Neural progenitor cell (in vitro differentiated cells): ENCODE data around the gene NIFK.

ENCODE experiments used
- EZH2 ChIP-seq: fragments of 200-600 bp; sonication (generic); IDR thresholded peaks from 2 replicates; pipeline ENCODE4 v1.6.1; 2017; ENCODE audit warnings: antibody characterized with exemption, mild to moderate bottlenecking, moderate library complexity
- EZH2phosphoT487 ChIP-seq: fragments of 200-600 bp; sonication (generic); IDR thresholded peaks from 2 replicates; pipeline ENCODE4 v1.6.1; 2017; ENCODE audit warnings: antibody characterized with exemption
- TF ChIP-seq, protein P1 (sequence below): fragments of 200-600 bp; sonication (generic); IDR thresholded peaks from 2 replicates; pipeline ENCODE4 v1.5.1; 2017; ENCODE audit warnings: antibody characterized with exemption, mild to moderate bottlenecking

DNA sequence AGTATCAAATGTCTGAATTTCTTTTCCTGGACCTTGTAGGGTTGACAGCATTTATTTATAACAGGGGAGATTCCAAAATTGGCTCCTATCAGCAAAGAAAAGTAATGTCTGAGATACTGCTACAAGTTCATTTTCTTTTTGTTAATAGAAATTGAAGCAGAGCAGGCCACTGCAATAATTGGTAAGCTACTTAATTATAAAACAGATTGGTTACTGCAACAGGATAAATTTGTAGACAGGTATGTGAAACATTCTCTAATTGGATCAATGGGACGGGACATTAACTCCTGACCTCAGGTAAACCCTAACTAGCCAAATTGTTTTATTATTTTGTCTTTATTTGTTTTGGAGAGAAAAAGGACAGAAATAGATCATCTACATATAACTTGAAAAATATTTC, 20.5 kb downstream of the NIFK start:
- TF ChIP-seq, protein P1, sequence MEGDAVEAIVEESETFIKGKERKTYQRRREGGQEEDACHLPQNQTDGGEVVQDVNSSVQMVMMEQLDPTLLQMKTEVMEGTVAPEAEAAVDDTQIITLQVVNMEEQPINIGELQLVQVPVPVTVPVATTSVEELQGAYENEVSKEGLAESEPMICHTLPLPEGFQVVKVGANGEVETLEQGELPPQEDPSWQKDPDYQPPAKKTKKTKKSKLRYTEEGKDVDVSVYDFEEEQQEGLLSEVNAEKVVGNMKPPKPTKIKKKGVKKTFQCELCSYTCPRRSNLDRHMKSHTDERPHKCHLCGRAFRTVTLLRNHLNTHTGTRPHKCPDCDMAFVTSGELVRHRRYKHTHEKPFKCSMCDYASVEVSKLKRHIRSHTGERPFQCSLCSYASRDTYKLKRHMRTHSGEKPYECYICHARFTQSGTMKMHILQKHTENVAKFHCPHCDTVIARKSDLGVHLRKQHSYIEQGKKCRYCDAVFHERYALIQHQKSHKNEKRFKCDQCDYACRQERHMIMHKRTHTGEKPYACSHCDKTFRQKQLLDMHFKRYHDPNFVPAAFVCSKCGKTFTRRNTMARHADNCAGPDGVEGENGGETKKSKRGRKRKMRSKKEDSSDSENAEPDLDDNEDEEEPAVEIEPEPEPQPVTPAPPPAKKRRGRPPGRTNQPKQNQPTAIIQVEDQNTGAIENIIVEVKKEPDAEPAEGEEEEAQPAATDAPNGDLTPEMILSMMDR, result no peak
- TF ChIP-seq EZH2phosphoT487 (no peak), EZH2 (no peak)
